Glomerular visceral epithelial cell (primary cell): ENCODE measurements around the gene PRUNE2.
"Not testable (repeated sequence)": the region's sequence is repeated elsewhere in the genome, so short reads cannot be mapped to it uniquely, and the experiment has no call there.

Experiments
- DNase-seq: peaks from one replicate; pipeline ENCODE4 v3.0.0-alpha.2; 2016; ENCODE audit errors: extremely low spot score

PRUNE2 gene

DNA sequence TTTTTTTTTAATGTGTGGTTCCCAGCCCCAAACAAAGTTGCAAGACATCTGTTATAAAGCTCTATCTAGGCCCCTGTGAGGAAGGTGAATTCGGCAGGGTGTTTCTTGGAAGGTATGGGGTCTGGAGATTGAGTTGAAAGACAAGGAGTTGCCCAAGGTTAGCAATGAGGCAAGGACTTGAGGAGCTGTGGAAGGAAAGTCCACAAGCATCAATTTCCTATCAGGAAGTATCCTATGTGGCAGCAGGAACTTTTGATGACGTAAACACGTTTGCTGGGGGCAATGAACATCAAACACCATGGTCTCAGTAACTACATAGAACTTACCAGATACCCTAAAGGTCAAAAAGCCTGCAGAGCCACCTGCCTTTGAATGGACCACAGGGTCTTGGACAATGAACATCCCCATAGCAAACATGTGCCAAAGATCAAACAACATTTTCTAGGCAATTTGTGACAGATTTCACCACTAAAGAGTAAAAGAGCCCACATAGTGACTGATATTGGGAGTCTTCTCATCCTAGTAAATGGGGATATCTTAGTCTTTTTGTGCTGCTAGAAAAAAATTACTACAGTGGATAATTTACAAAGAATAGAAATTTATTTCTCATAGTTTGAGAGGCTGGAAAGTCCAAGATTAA lies 301.9 kb downstream of the PRUNE2 start:
- DNase-seq, result no peak

DNA sequence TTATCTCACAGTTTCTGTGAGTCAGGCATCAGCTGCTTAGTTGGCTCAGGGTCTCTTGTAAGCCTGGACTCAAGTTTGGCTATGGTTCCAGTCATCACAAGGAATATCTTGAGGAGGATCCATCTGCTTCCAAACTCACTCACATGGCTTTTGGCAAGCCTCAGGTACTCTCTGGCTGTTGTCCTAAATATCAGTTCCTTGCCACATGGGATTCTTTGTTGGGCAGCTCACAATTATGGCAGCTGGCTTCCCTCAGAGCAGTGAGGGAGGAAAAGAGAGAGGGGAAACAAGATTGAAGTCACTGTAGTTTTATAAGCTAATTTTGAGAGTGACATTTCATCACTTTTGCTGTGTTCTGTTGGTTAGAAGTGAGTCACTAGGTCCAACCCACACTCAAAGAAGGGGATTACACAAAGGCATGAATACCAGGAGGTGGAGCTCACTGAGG lies 302.4 kb downstream of the PRUNE2 start:
- DNase-seq, result no peak

DNA sequence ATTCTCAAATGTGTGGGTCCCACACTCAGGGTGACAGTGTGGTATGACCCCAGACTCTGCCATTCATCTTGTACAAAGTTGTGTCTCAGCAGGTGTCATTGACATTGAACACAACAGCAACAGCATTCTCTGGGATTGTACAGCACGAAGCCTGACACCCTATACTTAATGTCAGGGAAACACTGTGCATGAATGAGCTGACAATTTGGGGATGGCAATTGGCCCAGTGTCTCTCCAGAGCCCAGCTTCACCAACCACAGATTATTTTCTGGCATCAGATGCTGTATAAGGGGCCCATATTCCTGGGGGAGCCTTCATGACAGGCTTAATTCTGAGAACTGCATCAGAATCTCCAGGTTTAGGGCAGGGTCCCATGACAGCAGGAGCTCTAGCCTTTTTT lies 303.7 kb downstream of the PRUNE2 start:
- DNase-seq, result no peak

DNA sequence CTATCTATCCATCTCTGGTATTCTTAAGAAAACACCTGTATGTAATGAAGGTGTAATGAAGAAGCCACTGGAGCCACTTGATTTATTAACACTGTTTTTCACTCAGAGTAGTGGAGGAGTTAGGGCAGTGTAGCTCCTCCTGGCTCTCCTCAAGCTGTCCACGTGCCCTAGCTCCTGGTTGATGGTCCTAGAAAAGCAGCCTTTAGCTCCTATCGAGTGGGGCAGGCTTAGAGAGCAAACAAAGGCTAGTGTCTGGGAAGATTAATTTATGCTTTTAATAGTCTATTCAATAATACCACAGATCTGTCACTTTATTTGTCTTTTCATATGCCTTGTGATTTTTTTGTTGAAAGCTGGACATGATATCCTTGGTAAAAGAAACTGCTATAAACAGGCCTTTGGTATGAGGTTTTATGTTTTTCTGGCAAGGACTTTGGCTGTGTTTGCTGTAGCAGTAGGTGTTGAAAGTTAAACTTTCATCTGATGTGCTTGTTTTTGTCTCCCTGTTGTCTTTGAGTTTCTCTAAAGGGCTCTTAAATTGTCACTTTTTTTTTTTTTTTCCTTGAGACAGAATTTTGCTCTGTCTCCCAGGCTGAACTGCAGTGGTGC lies 305.8 kb downstream of the PRUNE2 start:
- DNase-seq, result no peak

DNA sequence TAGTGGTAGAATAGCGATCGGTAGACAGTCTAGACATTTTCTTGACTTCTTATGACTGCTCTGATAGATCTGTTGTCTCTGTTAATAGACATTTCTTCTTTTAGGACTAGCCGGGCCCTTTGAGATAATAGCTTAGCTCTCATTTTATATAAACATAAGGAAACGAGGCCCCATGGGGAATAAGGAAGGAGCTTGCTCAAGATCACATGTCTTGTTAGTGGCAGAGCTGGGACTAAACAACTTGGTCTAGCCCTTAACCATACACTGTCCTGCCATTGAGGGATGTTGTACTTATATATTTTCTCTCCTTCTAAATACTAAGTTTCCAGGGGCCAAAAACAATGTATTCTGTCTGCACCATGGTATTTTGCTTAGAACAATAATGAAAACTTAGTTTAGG lies 306.9 kb downstream of the PRUNE2 start:
- no peak for DNase-seq

DNA sequence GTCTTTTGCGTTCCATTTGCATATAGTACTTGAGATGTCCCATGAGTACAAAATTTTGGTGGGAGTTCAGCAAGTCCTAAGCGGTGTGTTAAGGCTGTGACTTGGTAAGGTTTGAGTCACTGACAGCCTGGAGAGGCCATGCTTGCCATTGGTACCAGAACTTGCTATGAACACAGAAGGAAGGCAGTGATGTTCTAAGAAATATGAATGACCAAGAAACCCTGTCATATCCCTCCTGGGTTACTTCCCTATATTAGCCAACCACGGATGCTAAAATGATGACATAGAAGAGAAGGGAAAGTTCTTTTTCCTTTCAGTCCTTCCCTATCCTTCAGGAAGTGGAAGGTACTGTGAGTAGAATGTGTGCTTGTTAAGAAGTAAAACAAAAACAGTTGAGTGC lies 310.3 kb downstream of the PRUNE2 start:
- peak; percentile 21 for DNase-seq

DNA sequence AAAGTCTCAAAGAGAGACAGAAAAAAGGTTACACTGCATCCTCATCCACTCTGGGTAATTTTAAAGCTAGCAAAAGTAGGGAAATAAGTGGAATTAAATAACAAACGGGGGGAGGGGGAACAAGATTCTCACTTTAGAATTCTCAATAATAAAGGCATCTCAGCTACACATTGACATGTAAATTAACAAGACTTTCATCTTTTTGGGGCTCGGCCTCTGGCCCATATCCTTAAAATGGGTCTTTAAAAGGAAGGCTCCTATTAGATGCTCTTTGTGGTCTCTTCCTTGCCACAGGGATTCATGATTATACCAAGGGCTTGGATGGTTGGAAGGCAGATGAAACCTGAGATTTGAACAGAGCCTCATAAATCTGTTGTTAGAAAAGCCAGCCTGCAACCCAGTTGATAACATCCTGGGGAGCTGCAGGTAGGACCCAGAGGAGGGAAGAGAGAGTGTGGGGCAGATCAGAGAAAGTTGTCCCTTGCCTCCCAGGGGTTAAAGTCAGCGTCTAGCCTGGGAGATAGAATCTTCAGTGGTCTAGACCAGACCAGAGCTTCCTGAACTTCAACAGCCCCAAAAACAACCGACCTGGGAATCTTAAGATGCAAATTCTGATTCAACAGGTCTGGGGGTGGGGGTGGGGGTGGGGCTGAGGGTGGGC lies 311.0 kb downstream of the PRUNE2 start:
- no peak for DNase-seq

DNA sequence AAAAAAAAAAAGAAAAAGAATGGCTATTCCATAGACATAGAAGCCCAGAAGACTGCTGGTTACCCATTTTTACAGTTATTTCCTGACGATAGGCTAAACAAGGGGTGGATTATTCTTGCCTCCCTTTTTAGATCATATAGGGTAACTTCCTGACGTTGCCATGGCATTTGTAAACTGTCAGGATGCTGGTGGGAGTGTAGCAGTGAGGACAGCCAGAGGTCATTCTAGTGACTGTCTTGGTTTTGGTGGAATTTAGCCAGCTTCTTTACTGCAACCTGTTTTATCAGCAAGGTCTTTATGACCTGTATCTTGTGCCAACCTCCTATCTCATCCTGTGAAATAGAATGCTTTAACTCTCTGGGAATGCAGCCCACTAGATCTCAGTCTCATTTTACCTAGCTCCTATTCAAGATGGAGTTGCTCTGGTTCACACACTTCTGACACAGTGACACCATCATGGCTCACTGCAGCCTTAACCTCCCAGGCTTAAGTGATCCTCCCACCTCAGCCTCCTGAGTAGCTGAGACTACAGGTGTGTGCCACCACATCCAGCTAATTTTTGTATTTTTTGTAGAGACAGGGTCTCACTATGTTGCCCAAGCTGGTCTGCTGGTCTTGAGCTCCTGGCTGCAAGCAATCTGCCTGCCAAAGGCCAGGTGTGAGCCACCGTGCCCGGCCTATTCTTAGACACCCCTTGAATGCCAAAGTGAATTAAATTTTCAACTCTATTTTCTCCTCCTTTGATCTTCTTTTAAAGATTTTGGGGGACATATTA lies 311.8 kb downstream of the PRUNE2 start:
- not testable (repeated sequence) for DNase-seq

DNA sequence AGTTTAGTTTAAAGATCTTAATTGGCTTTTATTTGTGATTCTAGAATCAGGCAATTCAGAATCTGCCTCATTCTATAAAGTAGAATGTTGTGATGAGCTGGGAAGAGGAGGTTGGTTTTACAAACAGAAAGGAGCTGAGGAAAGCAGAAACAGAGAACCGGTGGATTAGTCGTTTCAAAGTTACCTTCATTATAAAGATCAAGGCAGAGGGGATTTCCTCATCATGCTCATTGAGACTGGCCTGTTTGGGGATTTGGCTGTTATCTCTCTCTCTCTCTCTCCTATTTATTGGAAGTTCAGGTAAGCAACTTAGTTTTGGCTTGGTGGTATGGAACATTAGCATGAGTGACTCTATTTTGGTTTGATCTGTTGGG lies 313.0 kb downstream of the PRUNE2 start:
- DNase-seq, result no peak

DNA sequence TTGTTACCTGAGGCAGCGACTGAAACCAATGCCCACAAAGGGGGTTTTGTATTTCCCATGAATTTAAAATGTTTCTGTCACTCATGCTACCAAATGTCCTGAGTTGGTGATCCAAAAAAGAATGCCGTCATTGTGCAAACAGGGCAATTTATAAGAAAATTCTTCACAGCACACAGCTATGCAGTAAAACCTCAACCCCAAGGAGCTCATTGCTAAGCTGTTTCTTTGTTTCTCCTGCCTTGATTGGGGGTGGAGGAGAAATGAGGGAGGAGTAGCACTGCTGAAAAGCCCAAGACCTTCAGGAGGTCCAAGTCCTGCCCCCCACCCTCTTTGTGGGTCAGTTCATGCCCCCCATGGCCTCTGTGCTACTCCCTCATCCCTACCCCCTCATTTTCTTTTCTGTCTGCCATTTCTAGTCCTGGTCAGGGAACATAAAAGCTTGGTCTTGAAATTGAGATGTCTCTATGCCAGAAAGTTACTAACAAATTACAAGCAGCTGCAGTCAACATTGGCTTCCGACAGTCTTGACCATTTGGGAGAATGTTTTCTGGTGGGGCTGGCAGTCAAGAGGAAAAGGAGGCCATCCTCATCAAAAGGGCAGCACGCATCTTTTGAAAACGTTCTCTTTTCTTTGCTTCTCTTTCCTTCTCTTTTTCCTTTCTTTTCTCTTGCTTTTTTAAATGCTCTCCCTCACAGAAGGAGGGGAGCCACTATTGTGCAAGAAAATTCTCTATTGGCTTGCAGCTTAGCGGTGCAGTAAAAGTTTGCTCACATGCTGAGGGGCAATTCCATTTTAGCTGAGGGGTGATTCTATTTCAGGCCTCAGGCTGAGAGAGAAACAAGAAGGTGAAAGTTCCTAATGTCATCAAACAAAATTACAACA lies 313.6 kb downstream of the PRUNE2 start:
- peak; percentile 20 for DNase-seq

DNA sequence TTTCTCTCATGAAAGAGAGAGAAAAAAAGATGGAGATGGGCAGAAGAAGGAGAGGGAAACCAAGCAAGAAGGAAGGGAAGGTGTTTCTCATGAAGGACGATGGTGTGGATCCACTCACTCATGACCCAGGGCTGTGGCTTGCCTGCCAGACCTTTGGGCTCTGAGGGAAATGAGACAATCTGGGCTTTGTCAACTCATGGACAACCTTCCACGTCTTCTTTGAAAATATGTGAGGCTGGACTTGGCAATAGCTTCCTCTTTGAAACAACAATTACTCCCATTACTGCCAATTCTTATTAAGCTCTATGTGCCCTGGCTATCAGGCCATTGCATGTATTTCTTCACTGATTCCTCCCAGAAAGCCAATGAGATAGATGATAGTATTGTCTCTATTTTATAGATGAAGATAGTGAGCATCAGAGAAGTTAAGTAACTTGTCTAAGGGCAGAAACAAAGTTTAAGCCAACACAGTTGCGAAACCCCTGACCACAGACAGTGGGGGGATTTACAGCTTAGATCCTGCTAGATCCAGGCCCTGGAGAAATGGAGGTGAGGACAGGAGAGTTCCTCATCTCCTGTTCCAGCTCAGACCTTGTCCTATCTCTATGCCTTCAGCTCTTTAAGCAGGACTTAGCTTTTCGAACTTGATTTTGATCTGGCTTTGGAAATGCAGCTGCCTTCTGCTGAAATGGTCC lies 314.5 kb downstream of the PRUNE2 start:
- DNase-seq, result peak; percentile 31

DNA sequence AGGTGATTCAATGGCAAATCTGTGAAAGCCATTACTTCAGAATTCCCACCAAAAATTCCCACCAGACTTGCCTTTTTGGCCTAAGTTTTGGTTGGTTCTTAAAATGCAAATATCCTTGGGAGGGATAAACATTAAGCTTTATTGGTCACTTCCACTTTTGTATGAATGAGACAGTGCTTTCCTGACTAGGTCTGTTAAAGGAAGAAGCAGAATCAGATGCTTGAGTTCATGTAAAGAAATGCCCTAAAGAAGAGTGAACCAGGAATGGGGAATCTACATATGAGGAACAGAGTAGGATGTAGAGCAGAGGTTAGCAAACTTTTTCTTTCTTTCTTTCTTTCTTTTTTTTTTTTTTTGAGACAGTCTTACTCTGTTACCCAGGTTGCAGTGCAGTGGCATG lies 317.6 kb downstream of the PRUNE2 start:
- DNase-seq, result no peak

DNA sequence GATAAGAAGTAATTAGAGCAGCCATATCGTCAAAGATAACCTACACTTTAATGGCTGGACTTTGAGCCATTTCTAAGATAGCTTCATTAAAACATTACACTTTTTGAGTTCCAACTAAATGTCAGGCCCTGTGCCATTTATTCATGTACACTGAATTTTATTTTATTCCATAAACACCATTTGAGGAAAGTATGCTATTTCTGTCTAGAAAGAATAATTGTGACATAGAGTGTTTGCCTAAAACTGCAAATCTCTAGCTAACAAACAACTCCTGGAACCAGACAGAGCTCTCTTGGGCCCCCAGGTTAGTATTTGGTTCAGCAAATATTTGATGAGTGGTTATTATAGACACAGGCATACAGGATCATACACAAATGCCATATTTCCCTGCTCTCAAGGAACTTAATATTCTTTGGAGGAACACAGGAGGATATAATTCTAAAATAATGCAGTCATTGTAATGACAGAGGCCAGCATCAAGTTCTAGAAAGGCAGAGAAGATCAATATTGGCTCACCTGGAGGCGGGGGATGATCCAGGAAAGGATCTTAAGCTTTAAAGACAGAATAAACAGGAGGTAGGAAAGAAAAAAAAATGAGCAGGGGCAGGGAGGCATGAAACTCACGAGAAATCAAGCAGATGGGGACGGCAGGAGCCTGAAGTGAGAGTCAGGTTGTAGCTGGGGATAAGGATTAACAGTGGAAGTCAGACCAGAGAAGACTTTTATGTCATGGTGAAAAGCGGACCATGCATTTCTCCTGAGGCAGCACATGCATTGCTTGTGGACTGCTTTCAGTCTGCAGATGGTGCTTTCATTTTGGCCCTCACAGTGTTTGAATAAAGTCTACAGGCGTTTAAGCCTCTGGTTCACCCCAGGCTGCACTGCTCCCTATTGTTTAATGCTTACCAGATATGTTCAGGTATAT lies 319.3 kb downstream of the PRUNE2 start:
- no peak for DNase-seq

DNA sequence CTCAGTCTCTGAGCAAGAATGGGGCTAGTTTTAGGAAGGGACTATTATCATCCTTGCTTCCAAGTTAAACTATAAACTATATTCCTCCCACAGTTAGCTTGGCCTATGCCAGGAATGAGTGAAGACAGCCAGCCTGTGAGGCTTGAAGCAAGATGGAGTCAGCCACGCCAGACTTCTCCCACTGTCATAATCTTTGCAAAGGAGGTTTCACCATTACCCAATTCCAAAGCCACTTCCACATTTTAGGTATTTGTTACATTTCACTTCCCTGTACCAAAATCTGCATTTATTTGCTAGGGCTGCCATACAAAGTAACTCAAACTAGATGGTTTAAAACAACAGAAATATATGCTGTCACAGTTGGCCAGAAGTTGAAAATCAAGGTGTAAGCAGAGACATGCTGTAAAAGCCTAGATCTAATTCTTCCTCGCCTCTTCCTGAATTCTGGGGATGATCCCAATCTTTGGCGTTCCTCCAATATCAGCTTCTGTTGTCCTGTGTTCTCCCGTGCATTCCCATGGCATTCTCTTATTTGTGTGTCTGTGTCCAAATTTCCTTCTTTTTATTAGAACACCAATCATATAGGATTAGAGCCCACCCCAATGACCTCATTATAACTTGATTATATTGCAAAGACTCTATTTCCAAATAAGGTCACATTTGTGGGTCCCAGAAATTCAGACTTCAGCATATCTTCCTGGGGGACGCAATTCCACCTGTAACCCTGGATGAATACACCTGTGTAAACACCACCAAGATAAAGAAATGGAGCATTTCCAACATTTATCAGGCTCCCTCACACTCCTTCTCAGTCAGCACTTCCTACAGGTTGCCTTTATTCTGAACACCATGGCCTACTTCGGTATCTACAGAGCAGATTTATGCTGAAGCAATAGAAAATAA lies 320.2 kb downstream of the PRUNE2 start:
- no peak for DNase-seq

DNA sequence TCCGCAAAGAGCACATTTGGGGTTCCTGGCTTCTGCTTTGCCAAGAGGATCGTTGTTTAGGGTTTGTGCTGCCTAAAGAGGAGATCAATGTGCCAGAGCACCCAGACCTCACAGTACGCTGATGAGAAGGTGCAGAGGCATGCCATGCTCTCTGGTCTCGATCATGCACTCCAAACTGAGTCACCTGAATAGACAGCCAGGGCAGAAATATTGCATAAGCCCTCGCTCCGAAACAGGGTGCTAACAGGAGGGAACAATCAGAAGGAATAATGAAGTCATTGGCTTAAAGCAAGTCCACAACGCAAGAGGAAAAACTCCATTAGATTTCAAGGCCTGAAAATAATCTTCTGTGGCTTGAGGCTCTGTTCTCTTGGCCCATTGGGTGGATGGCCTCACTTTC lies 322.7 kb downstream of the PRUNE2 start:
- DNase-seq, result no peak

DNA sequence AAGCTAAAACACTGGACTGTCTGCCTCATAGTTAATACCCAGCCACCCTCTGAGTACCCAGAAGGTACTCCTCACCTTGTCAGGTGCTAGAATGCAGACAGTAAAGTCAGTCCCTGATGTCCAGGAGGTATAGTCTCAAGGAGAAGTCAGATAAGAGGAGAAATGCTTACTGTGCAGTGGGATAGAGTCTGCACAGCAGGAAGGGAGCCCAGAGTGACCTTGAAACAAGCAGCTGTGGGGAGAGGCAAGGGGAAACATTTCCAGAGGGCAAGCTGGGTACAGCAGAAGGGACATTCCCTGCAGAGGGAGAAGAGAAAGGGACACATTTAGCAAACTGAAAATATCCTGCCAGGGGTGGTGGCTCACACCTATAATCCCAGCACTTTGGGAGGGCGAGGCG lies 324.2 kb downstream of the PRUNE2 start:
- DNase-seq, result no peak

DNA sequence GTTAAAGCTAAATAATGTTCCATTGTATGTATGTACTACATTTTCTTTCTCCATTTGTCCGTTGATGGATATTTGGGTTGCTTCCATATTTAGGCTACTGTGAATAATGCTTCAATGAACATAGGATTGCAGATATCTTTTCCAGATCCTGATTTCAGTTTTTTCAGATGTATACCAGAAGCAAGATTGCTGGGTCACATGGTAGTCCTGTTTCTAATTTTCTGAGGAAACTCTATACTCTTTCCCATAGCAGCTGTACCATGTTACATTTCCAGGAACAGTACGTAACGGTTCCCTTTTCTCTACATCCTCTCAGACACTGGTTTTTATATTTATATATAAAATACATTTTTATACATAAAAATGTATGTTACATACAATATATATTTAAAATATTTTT lies 325.1 kb downstream of the PRUNE2 start:
- DNase-seq, result no peak

DNA sequence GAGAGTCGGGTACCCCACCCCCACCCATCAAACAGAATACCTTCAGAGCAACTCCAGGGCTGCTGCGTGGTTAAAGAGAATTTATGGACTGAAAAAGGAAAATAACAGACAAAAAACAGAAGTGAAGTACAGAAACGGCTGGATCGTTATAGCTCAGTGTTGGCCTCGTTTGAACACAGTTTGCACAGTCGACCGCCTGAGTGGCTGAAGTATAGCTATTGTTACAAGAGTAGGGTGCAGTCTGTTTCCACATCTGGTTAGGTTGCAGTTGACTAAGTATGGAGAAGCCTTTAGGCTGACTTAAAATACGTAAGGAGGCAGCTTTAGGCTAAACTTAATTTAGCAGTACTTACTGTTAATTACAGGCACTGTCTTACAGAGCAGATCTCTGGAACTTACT lies 325.7 kb downstream of the PRUNE2 start:
- DNase-seq, result no peak

DNA sequence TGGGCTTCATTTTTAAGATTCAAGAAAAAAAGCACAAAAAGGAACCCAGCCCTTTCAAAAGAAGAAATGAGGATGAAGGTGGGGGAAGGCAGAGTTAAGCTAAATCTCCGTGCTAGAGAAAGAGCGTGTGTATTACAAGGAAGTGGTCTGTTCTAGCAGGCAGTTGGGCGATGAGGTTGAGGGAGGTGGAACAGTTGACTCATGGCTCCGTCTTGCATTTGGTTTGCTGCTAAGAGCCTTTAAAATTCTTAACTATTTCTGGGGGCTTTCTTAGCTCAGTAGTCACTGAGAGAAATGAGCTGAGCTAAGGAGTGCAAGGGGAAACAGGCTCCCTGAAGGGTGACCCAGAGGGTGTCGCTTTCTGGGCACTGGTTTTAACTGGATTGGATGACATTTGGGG lies 329.6 kb downstream of the PRUNE2 start:
- peak; percentile 90 for DNase-seq
